Breast epithelium (tissue), 4 donors: ENCODE data around the gene VDAC1. TPM values are rescaled to one million over a fixed set of nuclear protein-coding genes. Genes with fewer than 3 reads are reported as not detected.

Source experiments
- DNase-seq, 2 donors: peaks; one replicate each; pipeline ENCODE4 v3.0.0-alpha.2; 2019; ENCODE audit warnings: low spot score in 2 of 2
- H3K27ac ChIP-seq, 2 donors: fragments of 200-600 bp; sonication (generic) in 1 of 2; one replicate each; pipeline ENCODE4 v1.5.1; 2016 to 2019; ENCODE audit warnings: mild to moderate bottlenecking in 1 of 2
- H3K27me3 ChIP-seq, 2 donors: fragments of 200-600 bp; sonication (generic) in 1 of 2; one replicate each; pipeline versions ENCODE4 v1.5.1 to v1.6.0; 2017 to 2019; ENCODE audit warnings: control low read depth in 1 of 2, mild to moderate bottlenecking in 1 of 2
- H3K36me3 ChIP-seq: fragments of 200-600 bp; one replicate; pipeline ENCODE4 v1.5.1; 2019
- H3K4me1 ChIP-seq, 2 donors: fragments of 200-600 bp; sonication (generic); one replicate each; pipeline ENCODE4 v1.5.1; 2016 to 2019; ENCODE audit warnings: control low read depth in 1 of 2
- H3K4me3 ChIP-seq, 3 donors: fragments of 200-600 bp; sonication (generic); 1 replicate in 2 of 3; 2 replicates in 1 of 3; pipeline ENCODE4 v1.5.1; 2016 to 2019; ENCODE audit warnings: mild to moderate bottlenecking in 3 of 3, moderate library complexity in 2 of 3
- H3K9me3 ChIP-seq, 2 donors: fragments of 200-600 bp; sonication (generic) in 1 of 2; one replicate each; pipeline ENCODE4 v1.5.1; 2016 to 2019; ENCODE audit warnings: control low read depth in 1 of 2
- CTCF ChIP-seq, 3 donors: fragments of 450-650 bp; IDR thresholded peaks; one replicate each; pipeline ENCODE4 v1.5.1; 2016 to 2017; ENCODE audit warnings: antibody characterized with exemption in 3 of 3, mild to moderate bottlenecking in 3 of 3, moderate library complexity in 3 of 3
- POLR2A ChIP-seq: fragments of 450-650 bp; IDR thresholded peaks from one replicate; pipeline ENCODE4 v1.6.1; 2016; ENCODE audit warnings: antibody characterized with exemption, mild to moderate bottlenecking, moderate library complexity
- POLR2AphosphoS5 ChIP-seq, 3 donors: sonication (generic); formaldehyde crosslinking; IDR thresholded peaks; one replicate each; pipeline ENCODE4 v1.6.1; 2017; ENCODE audit warnings: antibody characterized with exemption in 3 of 3
- intact Hi-C: fragments of 100-400 bp; cut with DNase I; formaldehyde crosslinking; loops from one replicate; pipeline ENCODE4 v1.15.1; 2023; ENCODE audit warnings: low total_unique reads
- total RNA-seq, 3 donors: library from RNA; depleted of rRNA; stranded (reverse); fragments of >200 nt; gene quantifications; one replicate each; pipeline ENCODE4 v1.1.0, GENCODE V29; 2016

VDAC1 gene
- total RNA-seq, 3 donors from 2014 or later: 113 to 141 (median 118) TPM

- Histone ChIP-seq H3K9me3 (no peaks in the 10 kb centered on the region), H3K36me3 (no peaks in the 10 kb centered on the region), H3K27me3 (no peaks in the 10 kb centered on the region), H3K27ac (peak overlapping the region; percentile 56 to 82), H3K4me1 (peaks cover 0 to 5% of the 10 kb centered on the region in 2 donors), H3K4me3 (no peak overlapping the region)
- TF ChIP-seq POLR2AphosphoS5 (IDR thresholded peaks at IDR 0.05) (no peak), POLR2A (no peak), CTCF (IDR thresholded peaks at IDR 0.05) (no peak)
- intact Hi-C loops: no loop called here
- DNase-seq: no peak
Measured at GRCh38 chr5:134018154-134018985, 13.6 kb upstream of the VDAC1 start.

GRCh38 chr5:134008266-134008749 is 3.5 kb upstream of the VDAC1 start:
- Histone ChIP-seq H3K36me3 (no peaks in the 10 kb centered on the region), H3K27me3 (no peaks in the 10 kb centered on the region), H3K9me3 (no peaks in the 10 kb centered on the region), H3K27ac (no peak overlapping the region), H3K4me3 (no peak overlapping the region), H3K4me1 (peaks cover 2 to 3% of the 10 kb centered on the region in 2 donors)
- intact Hi-C loops: no loop called here
- no peak for TF ChIP-seq POLR2AphosphoS5 (IDR thresholded peaks at IDR 0.05)
- TF ChIP-seq POLR2A: no peak
- no peak for TF ChIP-seq CTCF (IDR thresholded peaks at IDR 0.05)
- no peak for DNase-seq

- TF ChIP-seq POLR2A: no peak
- no peak for TF ChIP-seq CTCF (IDR thresholded peaks at IDR 0.05)
- TF ChIP-seq POLR2AphosphoS5 (IDR thresholded peaks at IDR 0.05): no peak
- intact Hi-C loops: no loop called here
Measured at GRCh38 chr5:134007581-134008265, 2.9 kb upstream of the VDAC1 start.

GRCh38 chr5:134006115-134006514 is 1.3 kb upstream of the VDAC1 start:
- peak overlapping the region; percentile 95 to 98 for H3K27ac ChIP-seq
- peak overlapping the region; percentile 79 to 89 (median 85) for H3K4me3 ChIP-seq
- H3K9me3 ChIP-seq: no peaks in the 10 kb centered on the region
- no peaks in the 10 kb centered on the region for H3K36me3 ChIP-seq
- peaks cover 9 to 11% of the 10 kb centered on the region in 2 donors for H3K4me1 ChIP-seq
- TF ChIP-seq POLR2A (no peak), CTCF (IDR thresholded peaks at IDR 0.05) (no peak), POLR2AphosphoS5 (IDR thresholded peaks at IDR 0.05) (no peak)
- H3K27me3 ChIP-seq: no peaks in the 10 kb centered on the region
- intact Hi-C loops: no loop called here
- DNase-seq: no peak

More at GRCh38 chr5:134007581-134008265, 2.9 kb upstream of the VDAC1 start:
- no peak for DNase-seq
- H3K4me1 ChIP-seq: peaks cover 6 to 9% of the 10 kb centered on the region in 2 donors
- H3K36me3 ChIP-seq: no peaks in the 10 kb centered on the region
- H3K27me3 ChIP-seq: no peaks in the 10 kb centered on the region
- H3K27ac ChIP-seq: no peak overlapping the region
- no peaks in the 10 kb centered on the region for H3K9me3 ChIP-seq
- no peak overlapping the region for H3K4me3 ChIP-seq
